GM12872 (cell line): ENCODE data around the gene KCTD5.

Experiments used
- TF ChIP-seq, protein P1 (sequence below): IDR thresholded peaks from 3 replicates; pipeline ENCODE4 v1.5.1; 2011; ENCODE audit warnings: low read depth, mild to moderate bottlenecking, low read length, moderate library complexity; ENCODE audit not compliant: insufficient read depth

The KCTD5 gene

DNA sequence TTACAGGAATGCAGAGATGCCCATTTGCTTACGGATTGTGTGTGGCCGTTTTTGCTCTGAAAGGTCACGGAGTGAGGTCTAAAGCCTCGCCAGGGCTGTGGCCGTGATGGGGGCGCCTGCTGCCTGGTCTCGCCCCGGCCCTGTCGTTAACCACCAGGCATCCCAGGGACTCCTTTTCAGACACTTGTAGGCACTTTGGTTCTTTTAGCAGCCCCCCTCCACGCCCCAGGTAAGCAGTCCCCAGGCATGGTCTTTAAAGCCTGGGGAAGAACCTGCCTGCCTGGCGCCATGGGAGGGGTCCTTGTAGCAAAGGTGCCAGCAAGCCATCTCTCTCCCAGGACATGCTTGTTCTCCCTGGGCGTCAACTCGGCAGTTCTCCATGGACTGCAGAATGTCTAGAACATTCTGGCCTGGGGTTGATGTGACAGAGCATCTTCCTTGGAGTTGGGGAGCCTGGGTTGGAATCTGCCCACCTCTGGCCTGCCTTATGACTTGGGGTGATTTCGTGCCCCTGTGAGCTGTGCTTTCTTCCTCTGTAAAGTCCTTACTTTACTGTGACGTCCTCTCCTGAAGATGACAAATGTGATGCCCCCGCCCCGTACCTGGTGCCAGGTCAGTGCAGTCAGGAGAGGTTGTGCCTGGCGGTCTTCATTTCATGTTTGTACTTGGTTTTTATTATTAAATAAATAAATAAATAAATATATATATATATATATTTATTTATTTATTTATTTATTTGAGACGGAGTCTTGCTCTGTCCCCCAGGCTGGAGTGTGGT lies 5.4 kb downstream of the KCTD5 start:
- TF ChIP-seq, protein P1, sequence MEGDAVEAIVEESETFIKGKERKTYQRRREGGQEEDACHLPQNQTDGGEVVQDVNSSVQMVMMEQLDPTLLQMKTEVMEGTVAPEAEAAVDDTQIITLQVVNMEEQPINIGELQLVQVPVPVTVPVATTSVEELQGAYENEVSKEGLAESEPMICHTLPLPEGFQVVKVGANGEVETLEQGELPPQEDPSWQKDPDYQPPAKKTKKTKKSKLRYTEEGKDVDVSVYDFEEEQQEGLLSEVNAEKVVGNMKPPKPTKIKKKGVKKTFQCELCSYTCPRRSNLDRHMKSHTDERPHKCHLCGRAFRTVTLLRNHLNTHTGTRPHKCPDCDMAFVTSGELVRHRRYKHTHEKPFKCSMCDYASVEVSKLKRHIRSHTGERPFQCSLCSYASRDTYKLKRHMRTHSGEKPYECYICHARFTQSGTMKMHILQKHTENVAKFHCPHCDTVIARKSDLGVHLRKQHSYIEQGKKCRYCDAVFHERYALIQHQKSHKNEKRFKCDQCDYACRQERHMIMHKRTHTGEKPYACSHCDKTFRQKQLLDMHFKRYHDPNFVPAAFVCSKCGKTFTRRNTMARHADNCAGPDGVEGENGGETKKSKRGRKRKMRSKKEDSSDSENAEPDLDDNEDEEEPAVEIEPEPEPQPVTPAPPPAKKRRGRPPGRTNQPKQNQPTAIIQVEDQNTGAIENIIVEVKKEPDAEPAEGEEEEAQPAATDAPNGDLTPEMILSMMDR, result no peak

DNA sequence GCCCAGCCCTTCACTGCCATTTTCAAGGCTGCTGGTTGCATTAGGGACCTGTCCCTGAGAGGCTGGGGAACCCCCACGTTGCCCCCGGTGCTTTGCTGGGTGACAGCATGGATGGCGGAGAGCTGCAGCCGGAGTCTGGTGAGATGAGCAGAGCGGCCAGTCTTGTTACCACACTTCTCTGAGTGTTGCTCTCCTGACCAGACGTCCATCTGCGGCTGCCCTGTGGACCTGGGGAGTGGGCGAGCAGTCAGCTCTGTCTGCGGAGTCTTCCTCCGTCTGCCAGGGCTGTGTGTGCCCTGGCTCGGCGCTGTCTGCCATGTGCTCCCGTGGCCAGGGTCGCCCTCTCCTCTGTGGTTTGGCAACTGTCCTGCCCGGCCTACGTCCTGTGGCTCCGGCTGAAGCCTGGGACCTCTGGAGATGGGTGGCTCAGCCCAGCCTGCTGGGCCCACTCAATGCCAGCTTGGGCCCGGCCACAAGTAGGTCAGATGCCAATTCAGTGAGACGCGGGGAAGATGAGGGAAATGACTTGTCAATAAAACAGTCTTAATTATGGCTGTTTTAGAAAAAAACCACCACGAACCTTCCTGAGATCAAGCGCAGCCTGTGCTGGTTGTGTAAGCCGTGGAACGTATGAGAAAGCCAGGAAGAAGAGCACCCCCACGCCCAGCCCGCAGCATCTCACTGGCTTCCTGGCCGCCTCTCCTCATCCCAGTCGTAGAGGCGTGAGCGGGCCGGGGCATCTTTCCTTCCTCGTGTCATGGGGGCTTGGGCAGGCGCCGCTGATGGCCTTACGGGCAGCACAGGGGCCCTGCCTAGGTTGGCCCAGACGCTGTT lies 7.9 kb downstream of the KCTD5 start:
- TF ChIP-seq, protein P1, result no peak

GRCh38 chr16:2690852-2691251 lies 8.5 kb downstream of the KCTD5 start:
- TF ChIP-seq, protein P1, result no peak

GRCh38 chr16:2691491-2692248 lies 9.3 kb downstream of the KCTD5 start:
- TF ChIP-seq, protein P1, result no peak

GRCh38 chr16:2692251-2692947 lies 10.1 kb downstream of the KCTD5 start:
- TF ChIP-seq, protein P1, result no peak

DNA sequence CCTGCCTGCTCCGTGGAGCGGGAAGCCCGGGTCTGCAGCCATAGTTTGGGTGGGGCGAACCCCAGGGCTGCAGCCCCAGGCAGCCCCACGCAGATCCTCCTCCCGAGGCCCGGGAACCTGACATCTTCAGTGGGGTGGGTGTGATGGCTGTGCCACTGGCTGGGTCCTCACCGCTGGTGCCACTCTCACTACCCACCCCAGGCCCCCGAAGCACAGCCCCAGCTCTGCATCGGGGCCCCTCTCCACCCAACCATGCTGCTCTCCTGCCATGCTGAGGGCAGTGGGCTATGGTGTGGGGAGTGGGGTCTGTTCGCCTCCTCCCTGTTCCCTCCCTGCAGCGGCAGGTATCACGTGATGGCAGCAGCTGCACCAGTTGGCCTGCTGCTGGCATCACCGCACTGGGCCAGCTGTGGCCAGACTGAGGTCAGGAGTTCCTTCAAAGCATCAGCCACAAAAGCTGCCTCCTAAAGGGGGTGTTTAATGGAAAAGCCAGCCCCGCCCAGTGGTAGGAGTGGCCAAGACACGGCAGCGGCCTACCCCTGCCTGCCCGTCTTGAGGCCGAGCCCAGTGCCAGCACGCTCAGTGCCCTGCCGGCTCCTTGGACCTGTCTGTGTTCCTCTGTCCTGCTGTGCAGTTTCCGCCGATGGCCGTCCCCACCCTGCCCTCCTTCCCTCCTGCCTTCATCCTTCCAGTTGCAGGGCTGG lies 10.8 kb downstream of the KCTD5 start:
- TF ChIP-seq, protein P1, result no peak
